Erythroblast (primary cell): ENCODE results near the gene OR52A5.
"Not testable (repeated sequence)": the region's sequence is repeated elsewhere in the genome, so short reads cannot be mapped to it uniquely, and the experiment has no call there.

Source experiments
- GATA1 ChIP-seq: IDR thresholded peaks from 2 replicates; pipeline ENCODE4 v1.6.1; 2011; ENCODE audit warnings: low read depth, mild to moderate bottlenecking, control low read depth, low read length, moderate library complexity
- POLR2A ChIP-seq: IDR thresholded peaks from 2 replicates; pipeline ENCODE4 v1.6.1; 2011; ENCODE audit warnings: mild to moderate bottlenecking, low read length

DNA sequence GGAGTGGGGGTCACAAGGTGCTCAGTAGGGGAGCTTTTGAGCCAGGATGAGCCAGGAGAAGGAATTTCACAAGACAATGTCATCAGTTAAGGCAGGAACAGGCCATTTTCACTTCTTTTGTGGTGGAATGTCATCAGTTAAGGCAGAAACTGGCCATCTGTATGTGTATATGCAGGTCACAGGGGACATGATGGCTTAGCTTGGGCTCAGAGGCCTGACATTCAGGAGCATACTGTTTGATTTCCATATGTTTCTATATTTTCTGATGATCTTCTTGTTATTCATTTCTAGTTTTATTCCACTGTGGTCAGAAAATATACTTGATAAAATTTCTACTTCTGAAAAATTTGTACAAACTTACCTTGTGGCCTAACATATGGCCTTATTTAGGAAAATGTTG is 27.7 kb upstream of the OR52A5 start:
- not testable (repeated sequence) for TF ChIP-seq POLR2A, GATA1
